ENCODE measurements around the gene EPHA6.

GRCh38 chr3:97713634-97714033, 899.2 kb downstream of the EPHA6 start:
- TF ChIP-seq CTCF (IDR thresholded peaks at IDR 0.05) = no peak
- no peak for TF ChIP-seq EZH2 (IDR thresholded peaks at IDR 0.05)
- no peak for TF ChIP-seq EZH2phosphoT487 (IDR thresholded peaks at IDR 0.05)

All from neural progenitor cell (in vitro differentiated cells).